IPS-18c (cell line): Measurements from ENCODE around the gene CRLF3.
"Not testable (repeated sequence)": the region's sequence is repeated elsewhere in the genome, so short reads cannot be mapped to it uniquely, and the experiment has no call there.

Experiments used
- H3K4me3 ChIP-seq: 2 replicates; pipeline ENCODE4 v1.7.0; 2013; ENCODE audit warnings: low read depth, mild to moderate bottlenecking, low read length, moderate library complexity; ENCODE audit not compliant: insufficient read depth
- H3K9me3 ChIP-seq: one replicate; pipeline ENCODE4 v1.6.1; 2013; ENCODE audit warnings: mild to moderate bottlenecking, low read length, moderate library complexity; ENCODE audit not compliant: control insufficient read depth, insufficient read depth

CRLF3 gene

GRCh38 chr17:30782206-30782605 lies 42.3 kb downstream of the CRLF3 start:
- Histone ChIP-seq H3K4me3 (no peak overlapping the region), H3K9me3 (no peaks in the 10 kb centered on the region)

- no peak overlapping the region for H3K4me3 ChIP-seq
- H3K9me3 ChIP-seq, result no peaks in the 10 kb centered on the region
Measured at GRCh38 chr17:30780343-30780742, 44.1 kb downstream of the CRLF3 start.

DNA sequence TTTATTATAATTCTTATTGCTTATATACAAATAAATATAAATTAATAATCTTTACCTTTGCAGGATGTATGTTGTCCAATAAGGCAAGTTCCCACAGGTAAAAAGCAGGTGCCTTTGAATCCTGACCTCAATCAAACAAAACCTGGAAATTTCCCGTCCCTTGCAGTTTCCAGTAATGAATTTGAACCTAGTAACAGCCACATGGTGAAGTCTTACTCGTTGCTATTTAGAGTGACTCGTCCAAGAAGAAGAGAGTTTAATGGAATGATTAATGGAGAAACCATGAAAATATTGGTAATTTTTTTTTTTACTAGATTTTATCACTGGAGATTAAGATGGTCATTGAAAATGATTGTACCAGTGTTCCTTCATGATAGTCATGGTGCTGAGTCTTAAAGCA lies 55.7 kb downstream of the CRLF3 start:
- H3K4me3 ChIP-seq, H3K9me3 ChIP-seq: not testable (repeated sequence)

- H3K9me3 ChIP-seq, H3K4me3 ChIP-seq: not testable (repeated sequence)
Measured at GRCh38 chr17:30767641-30768404, 56.7 kb downstream of the CRLF3 start.

GRCh38 chr17:30761060-30761459 lies 63.4 kb downstream of the CRLF3 start:
- Histone ChIP-seq H3K4me3 (no peak overlapping the region), H3K9me3 (no peaks in the 10 kb centered on the region)

DNA sequence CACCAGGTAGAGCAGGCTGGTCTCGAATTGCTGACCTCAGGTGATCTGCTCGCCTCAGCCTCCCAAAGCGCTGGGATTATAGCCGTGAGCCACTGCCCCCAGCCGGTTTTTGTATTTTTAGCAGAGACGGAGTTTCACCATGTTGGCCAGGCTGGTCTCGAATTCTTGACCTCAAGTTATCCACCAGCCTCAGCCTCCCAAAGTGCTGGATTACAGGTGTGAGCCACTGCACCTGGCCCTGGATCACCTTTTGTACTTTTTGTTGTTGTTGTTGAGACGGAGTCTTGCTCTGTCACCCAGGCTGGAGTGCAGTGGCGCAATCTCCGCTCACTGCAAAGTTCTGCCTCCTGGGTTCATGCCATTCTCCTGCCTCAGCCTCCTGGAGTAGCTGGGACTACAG lies 71.2 kb downstream of the CRLF3 start:
- H3K4me3 ChIP-seq, H3K9me3 ChIP-seq: not testable (repeated sequence)

- H3K4me3 ChIP-seq, H3K9me3 ChIP-seq: not testable (repeated sequence)
Measured at GRCh38 chr17:30750982-30751381, 73.5 kb downstream of the CRLF3 start.

- H3K9me3 ChIP-seq, H3K4me3 ChIP-seq: not testable (repeated sequence)
Measured at GRCh38 chr17:30747621-30748020, 76.9 kb downstream of the CRLF3 start.

- H3K9me3 ChIP-seq, H3K4me3 ChIP-seq: not testable (repeated sequence)
Measured at GRCh38 chr17:30742669-30743068, 81.8 kb downstream of the CRLF3 start.

DNA sequence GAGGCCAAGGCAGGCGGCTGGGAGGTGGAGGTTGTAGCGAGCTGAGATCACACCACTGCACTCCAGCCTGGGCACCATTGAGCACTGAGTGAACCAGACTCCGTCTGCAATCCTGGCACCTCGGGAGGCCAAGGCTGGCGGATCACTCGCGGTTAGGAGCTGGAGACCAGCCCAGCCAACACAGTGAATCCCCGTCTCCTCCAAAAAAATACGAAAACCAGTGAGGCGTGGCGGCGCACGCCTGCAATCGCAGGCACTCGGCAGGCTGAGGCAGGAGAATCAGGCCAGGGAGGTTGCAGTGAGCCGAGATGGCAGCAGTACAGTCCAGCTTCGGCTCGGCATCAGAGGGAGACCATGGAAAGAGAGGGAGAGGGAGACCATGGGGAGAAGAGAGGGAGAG lies 88.1 kb downstream of the CRLF3 start:
- H3K4me3 ChIP-seq, H3K9me3 ChIP-seq: not testable (repeated sequence)

- H3K9me3 ChIP-seq, H3K4me3 ChIP-seq: not testable (repeated sequence)
Measured at GRCh38 chr17:30735644-30736043, 88.8 kb downstream of the CRLF3 start.

DNA sequence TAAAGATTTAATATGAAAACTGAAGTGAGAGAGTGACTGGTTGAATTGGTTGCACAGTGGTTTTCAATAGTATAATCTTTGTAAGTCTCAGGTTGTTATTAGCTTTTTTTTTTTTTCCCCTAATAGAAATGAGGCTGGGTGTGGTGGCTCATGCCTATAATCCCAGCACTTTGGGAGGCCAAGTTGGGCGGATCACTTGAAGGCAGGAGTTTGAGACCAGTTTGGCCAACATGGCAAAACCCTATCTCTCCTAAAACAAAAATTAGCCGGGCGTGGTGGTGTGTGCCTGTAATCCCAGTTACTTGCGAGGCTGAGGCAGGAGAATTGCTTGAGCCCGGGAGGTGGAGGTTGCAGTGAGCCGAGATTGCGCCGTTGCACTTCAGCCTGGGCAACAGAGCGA lies 89.3 kb downstream of the CRLF3 start:
- not testable (repeated sequence) for H3K9me3 ChIP-seq, H3K4me3 ChIP-seq

DNA sequence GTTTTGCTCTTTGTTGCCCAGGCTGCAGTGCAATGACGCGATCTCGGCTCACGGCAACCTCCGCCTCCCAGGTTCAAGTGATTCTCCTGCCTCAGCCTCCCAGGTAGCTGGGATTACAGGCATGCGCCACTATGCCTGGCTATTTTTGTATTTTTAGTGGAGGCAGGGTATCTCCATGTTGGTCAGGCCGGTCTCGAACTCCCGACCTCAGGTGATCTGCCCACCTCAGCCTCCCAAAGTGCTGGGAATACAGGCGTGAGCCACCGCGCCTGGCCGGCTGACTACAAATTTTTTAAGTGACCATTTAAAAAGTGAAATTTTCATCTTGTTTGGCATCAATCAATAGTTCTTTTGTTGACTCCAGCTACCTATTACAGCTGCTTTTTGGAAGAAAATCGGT lies 90.3 kb downstream of the CRLF3 start:
- H3K9me3 ChIP-seq, H3K4me3 ChIP-seq: not testable (repeated sequence)
